Daoy (cell line): ENCODE results near the gene PNRC2. TPM values are rescaled to one million over a fixed set of nuclear protein-coding genes. Genes with fewer than 3 reads are reported as not detected.

Experiments used
- DNase-seq: peaks from one replicate; pipeline ENCODE4 v3.0.0-alpha.2; 2015; ENCODE audit warnings: low read depth
- total RNA-seq: library from RNA; depleted of rRNA; stranded (reverse); fragments of >200 nt; shearing (Covaris generic); gene quantifications from 2 replicates; pipeline ENCODE4 v1.2.3, GENCODE V29; 2014; rRNA removed

The PNRC2 gene
- 178 and 183 TPM in 2 replicates for total RNA-seq

DNA sequence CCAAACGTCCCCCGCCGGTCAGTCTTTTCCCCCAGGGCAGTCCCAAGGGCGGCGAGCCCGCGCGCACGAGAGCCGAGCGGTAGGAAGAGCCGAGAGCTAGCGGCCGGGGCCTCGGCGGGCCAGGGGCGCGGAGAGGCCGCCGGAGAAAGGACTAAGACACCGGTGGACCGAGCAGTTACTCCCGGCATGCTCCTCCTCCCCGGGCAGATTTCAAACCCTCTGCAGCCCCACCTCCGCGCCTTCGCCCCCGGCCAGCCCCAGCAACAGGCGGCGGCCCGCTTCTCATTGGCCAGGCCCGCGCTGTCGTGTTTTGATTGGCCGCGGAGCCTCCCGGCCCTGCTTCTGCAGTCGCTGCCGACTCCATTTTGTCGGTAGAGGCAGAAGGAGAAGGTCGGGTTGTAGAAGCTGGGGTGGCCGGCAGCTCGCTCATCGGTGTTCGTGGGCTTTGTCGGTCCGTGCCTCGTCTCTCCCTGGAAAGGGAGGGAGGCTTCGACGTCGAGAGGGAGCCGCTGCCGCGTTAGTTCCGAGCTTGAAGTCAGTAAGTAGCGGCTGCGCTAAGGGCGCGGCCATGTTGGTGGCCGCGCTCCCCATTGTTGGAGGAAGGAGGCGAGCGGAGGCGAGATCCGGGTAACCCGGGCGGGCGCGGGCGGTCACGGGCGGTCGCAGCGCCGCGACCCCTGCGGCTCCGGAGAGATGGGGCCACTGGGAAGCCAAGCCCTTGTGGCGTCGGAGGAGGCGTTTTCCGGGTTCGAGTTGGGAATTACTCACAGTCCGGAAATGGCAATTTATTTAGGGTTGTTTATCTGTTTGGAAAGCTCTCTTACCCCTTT, at the start of gene PNRC2:
TSS of gene PNRC2 (plus strand) at position 368 of the 830 bp plus-strand sequence. CDS start 1,630 bp downstream, outside the sequence.
- peak; percentile 99 for DNase-seq

GRCh38 chr1:23910144-23910543, 49.5 kb upstream of the PNRC2 start:
- no peak for DNase-seq

GRCh38 chr1:23910553-23911246, 48.9 kb upstream of the PNRC2 start:
- no peak for DNase-seq

DNA sequence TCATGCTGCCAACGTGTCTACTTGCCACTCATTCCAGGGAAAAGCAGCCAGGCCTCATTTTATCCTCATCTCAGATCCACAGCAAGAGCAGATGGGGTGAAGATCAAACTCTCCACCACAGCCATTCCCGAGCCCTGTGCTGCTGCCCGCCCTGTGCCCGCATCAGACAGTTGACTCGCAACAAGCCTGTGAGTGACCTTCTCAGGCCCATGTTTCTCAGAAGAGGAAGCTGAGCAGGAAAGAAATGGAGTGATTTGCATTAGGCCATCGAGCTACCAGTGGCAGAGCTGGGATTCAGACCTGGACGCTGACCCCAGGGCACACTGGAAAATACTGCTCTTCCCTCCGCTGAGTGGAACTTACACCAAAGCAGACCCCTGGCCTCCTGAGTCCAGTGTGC, 47.7 kb upstream of the PNRC2 start:
- DNase-seq = no peak

- no peak for DNase-seq
Measured at GRCh38 chr1:23913212-23913880, 46.3 kb upstream of the PNRC2 start, which contains the start of gene CNR2. Gene CNR2, minus strand, starts transcription at chr1:23913362. Its CDS starts 37,745 bp downstream, at chr1:23875617.

DNA sequence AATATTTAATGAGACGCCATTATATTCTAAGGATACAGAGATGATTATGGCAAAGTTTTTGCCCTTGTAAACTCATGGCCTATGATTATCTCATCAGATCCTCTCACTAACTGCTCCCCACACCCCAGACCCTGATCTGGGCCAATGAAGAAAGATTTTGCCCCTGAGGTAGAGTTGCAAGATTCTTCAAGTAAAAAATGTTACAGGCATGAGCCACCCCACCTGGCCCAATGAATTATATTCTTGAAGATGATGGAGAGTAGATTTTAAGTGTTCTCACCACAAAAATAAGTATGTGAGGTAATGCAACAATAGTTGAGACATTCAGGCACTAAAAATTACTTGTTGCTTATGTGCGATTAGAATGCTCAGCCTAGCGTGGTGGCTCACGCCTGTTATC, 44.7 kb upstream of the PNRC2 start:
- DNase-seq = no peak

- DNase-seq = no peak
Measured at GRCh38 chr1:23915466-23915865, 44.2 kb upstream of the PNRC2 start.

DNA sequence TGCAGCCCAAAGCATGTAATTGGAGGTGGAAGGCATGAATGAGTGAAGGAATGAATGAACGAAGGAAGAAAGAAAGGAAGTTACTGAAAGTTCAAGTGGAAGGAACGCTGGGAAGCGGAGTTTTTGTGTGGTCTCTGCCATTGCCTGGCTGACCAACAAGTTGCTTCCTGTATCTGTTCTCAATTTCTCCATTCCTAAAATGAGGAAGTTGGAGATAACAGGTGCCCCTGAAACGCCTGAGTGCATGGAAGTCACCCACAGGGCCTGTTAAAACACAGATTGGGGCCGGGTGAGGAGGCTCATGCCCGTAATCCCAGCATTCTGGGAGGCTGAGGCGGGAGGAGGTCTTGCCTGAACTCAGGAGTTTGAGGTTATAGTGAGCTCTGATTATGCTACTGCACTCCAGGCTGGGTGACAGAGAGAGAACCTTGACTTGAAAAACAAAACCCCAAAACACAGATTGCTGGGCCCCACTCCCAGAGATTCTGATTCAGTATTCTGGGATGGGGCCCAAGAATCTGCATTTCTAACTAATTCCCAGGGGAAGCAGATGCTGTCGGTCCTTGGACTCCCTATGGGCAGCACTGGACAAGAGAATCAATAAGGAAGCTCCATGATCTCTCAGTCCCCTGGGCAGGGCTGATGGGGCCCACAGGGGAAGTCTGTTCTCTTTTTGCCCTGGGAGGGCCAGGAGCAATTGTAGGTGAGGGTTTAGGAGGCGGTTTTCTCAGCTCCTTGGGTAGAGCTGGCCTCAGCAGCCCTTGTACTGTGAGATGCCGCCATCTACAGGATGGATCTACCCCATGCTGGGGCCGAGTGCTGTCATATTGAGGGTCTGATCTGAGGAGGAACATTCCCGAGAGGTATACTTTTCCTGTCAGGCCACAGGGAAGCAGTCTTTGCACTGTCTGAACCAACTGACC, 43.2 kb upstream of the PNRC2 start:
- peak; percentile 88 for DNase-seq

- no peak for DNase-seq
Measured at GRCh38 chr1:23922321-23922943, 37.2 kb upstream of the PNRC2 start.

DNA sequence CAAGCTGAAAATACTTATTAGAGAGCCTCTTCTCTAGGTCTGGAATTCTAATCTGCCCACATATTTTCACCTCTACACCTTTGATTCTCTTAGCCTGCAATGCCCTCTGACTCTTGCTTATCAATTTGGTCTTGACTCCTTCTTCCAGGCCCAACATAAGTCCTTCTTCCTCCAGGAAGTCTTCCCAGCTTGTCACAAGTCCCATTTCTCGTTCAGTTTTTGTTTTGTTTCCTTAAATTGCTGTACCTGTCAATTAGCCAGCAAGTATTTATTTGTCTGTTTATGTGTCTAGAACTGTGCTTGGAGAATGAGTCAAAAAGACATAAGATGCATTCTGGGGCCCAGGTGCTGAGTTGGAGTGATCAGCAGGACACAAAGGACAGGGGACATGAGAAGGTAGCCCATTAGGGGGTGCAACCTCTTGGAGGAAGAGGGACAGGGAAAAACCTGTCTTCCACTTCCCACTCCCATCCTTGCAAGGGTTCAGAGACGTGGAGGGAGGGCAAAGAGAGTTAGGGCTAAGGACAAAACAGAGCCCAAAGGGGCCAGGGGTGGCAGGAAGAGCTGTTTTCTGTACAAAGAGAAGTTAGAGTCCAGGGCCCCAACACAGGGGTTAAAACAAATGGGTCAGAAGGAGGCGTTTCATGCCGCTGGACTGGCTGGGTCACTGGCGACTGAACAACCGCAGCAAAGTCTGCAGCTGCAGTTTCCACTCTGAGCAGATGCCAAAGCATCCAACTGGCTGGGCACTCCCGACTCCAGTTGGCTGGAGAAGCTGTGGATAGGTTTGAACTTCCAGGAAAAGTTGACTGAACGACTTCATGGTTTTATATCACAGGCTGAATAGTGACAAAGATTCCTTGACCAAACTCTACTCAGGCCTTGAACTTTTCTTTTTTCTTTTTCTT, 35.8 kb upstream of the PNRC2 start:
- no peak for DNase-seq

DNA sequence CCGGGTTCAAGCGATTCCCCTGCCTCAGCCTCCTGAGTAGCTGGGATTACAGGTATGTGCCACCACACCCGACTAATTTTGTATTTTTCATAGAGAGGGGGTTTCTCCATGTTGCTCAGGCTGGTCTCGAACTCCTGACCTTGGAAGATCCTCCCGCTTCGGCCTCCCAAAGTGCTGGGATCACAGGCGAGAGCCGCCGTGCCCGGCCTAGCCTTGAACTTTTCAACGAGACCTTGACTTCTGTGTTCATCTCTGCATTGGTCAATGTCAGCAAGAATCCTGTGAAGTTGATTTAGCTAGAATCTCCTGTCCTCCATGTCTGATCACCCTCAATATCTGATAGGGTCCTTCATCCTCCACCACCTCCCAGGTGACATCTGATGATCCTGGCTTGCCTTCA, 35.0 kb upstream of the PNRC2 start:
- no peak for DNase-seq

- no peak for DNase-seq
Measured at GRCh38 chr1:23925279-23925678, 34.3 kb upstream of the PNRC2 start.

- DNase-seq = no peak
Measured at GRCh38 chr1:23927097-23927496, 32.5 kb upstream of the PNRC2 start.

- DNase-seq = no peak
Measured at GRCh38 chr1:23928789-23929188, 30.8 kb upstream of the PNRC2 start.

DNA sequence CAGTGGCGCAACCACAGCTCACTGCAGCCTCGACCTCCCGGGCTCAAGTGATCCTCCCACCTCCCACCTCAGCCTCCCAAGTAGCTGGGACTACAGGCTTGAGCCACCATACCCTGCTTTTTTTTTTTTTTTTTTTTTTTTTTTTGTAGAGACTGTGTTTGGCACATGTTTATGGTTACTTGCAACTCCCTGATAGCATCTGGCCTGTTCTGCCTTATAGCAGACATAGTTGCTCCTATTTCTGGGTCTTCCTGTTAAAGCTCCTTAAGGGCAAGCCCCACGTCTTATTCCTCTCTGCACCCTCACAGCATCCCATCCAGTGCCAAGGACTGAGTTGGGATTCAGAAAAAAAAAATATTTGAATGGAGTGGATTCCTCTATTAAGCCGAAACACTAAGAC, 29.4 kb upstream of the PNRC2 start:
- no peak for DNase-seq

- no peak for DNase-seq
Measured at GRCh38 chr1:23930861-23931490, 28.7 kb upstream of the PNRC2 start.

- no peak for DNase-seq
Measured at GRCh38 chr1:23931491-23931880, 28.1 kb upstream of the PNRC2 start.

DNA sequence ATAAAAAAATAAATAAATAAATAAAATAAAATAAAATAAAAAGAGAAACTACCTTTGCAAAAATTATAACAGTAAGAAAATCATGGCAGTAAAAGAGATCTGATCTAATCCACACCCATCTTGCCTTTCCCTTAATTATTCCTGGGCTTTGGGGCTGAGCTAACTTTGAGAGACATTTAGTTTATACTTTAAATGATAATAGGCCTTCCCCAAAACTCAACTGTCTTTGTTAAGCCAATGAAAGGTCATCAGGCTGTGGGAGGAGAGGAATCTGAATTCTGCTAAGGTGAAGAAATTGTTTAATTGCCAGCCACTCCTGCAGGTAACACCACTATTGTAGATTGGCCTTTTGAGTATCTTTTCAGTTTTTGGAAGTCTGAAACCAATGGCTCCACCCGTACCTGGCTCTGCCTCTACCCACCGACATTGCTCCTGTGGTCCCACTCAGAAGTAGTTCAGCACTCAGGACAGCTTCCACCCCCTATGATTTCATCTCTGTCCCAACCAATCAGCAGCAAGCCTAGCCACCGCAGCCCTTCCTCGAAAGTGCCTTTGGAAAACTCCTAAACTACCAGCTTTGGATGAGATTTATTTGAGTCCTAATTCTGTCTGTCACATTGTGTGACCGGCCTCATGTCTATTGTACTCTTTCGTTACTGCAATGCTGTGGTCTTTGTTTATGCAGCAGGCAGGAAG, 23.0 kb upstream of the PNRC2 start:
- no peak for DNase-seq

GRCh38 chr1:23947366-23947765, 12.3 kb upstream of the PNRC2 start:
- no peak for DNase-seq
